ENCODE measurements around the gene SETDB1.
A peak's percentile ranks its signal among the peaks of the same experiment; 100 is the strongest.

The SETDB1 gene

DNA sequence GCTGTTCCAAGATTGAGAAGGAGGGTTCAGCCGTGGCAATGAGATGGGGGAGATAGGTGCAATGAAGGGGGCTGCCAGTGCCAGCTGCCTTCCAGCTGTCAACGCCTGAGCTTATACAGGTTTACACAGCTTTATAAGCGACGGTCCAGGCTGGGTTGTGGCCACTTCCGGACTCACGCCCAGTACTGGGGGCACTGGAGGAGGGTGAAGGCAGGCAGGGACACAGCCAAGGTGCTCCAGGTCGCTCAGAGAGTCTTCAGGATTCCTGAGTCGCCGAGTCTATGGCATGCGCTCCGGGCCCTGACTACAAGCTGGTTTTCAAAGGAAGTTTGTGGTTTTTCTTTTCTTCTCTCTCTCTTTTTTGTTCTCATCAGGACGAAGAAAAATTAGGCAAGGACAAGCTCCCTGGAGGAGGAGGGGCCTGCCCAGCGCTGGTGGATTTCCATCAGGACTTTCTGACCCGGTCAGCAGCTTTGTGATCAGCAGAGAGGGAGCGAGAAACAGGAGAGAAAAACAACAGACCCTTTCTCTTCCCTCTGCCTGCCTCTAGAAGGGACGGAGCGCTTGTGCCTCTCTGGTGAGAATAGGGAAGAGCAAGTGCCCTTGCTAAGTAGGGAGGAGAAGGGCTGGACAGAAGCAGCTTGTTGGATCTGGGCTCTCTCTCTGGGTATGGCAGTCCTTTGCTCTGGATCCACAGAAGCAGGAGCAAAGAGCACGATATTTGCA lies 80.3 kb downstream of the SETDB1 start, which contains the start of gene MINDY1:
Gene MINDY1, minus strand, starts transcription at position 576 of the 726 bp plus-strand sequence. CDS start 4,285 bp downstream, outside the sequence.
- peak; percentile 57 for DNase-seq

GRCh38 chr1:151007853-151008243 lies 81.7 kb downstream of the SETDB1 start:
- no peak for DNase-seq

GRCh38 chr1:151008244-151009205 lies 82.4 kb downstream of the SETDB1 start, which contains the start of gene PRUNE1:
Gene PRUNE1 (plus strand): TSS chr1:151008449. CDS start chr1:151008633, 184 bp downstream.
- DNase-seq, result peak; percentile 97

DNA sequence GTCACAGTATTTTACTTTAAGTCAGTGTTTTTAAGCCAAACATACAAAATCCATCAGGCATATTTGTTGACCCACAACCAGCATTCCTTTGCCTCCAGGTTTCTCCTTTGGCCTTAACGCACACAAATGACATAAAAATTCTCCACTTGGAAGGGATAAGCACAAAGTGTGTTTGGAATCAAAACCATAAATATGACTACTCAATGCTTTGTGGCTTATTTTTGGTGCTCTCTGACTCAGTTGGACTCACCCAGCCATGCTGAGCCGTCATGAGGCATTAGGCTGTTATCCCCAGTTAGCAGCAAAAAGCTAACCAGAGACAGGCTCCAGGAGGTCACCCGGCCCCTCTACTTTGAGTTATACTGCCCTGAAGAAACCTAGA lies 83.0 kb downstream of the SETDB1 start:
- peak; percentile 27 for DNase-seq

DNA sequence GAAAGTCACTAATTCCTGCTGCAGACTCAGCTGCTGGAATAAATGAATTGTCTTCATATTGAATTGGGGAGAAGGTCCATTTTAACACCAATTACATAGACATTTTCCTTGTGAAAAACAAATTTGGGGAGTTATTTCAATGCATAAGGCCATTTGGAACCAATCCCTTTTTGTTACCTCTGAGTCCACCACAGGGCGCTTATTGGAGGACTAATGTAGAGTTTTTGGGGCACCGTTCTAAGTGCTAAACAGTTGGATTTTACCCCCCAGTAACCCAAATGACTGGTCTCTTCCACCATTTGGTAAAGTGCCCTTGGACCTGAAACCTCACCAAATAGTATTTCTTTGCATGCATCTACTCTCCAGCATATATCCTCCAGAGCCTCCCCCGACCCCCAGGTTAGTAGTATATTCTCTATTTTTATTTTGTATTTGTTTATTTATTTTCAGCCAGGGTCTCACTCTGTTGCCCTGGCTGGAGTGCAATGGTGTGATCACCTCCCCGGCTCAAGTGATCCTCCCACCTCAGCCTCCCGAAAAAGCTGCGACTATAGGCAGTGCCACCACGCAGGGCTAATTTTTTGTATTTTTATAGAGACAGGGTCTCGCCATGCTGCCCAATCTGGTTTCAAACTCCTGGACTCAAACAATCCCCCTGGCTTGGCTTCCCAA lies 83.6 kb downstream of the SETDB1 start:
- DNase-seq, result no peak

DNA sequence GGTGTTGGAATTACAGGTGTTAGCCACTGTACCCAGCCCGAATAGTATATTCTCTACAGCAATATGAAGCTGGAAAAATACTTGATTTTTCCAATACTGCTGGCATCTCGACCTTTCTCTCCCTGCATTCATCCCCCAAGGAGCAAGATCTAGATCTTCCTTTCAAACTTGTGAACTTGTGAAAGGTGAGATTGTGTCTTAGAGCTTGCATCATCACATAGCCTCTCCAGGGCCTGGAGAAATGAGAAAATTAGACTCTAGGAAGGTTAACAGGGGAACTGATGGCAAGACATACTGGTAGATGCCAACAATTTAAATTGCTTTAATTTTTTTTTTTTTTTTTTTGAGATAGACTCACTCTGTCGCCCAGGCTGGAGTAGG lies 84.2 kb downstream of the SETDB1 start:
- DNase-seq, result no peak

DNA sequence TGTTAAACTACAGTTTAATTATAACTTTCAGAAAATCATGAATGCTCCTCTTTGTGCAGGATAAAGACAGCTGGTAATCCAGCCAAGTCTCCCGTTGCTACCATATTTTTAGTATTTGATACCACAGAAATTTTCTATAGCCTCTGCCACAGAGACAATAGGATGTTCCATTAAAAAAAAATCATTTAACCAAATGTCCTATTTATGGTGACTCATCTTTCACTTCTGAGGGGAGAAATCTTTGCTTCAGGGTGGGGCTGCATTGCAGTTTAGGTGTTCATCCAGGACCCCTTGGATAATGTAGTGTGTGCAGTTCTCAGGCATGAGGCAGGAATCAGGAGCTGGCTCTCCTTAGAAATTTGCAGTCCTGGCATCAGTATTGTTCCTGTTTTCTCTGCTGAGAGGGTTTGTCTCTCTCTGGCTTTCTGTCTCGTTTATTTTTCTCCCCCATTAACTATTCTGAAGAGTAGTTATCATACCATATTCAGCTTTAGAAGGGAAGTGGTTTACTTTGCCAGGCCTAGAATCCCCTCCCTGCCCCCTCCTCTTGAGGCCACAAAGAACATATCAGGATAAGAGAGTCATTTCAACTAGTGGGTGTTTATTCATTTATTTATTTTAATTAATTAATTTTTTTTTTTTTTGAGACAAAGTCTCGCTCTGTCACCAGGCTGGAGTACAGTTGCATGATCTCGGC lies 85.1 kb downstream of the SETDB1 start:
- DNase-seq, result no peak

DNA sequence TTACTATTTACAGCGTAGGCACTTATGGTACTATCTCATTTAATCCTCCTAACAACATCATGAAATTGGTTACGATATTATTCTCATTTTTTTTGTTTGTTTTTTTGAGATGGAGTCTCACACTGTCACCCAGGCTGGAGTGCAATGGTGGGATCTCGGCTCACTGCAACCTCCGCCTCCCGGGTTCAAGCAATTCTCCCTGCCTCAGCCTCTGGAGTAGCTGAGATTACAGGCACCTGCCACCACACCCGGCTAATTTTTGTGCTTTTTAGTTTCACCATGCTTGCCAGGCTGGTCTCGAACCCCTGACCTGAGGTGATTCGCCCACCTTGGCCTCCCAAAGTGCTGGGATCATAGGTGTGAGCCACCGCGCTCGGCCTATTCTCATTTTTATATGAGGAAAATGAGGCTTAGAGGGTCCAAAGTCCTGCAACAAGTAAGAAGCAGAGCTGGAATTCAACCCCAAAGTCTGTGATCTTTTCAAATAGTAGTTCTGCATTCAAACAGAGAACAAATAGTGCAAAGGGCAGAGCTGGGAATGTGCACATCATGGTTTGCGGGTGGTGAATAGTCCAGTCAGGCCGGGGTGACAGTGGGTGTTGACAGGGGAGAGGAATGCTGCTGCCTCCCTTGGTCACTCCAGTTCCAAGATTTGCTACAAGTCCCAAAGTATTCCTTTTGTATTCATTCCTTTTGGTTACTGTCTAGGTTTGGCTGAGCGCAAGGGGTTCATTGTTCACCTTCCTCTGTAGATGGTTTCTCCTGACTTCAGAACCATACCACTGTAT lies 86.7 kb downstream of the SETDB1 start:
- DNase-seq, result no peak

DNA sequence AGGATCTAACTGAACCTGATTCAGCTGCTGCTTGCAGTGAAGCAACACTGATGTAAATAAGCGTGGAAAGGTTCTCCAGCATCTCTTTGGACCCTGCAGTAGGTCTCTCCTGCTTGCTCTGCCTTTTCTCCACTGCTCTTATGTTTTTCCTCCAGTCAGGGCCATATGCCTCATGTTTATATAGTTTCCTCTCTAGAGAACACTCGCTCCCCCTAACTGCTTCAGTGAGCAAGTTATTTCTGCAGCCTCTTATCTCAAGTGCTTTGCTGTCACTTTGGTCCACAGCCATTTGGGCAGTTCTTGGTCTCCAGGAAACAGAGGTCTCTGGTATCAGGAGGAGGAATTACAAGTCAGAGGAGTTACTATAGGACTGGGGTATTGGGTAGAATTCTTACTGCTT lies 87.4 kb downstream of the SETDB1 start:
- no peak for DNase-seq
